GM12875 (cell line): ENCODE measurements around the gene CUEDC2.

ENCODE experiments used
- H3K4me3 ChIP-seq: one replicate; pipeline ENCODE4 v1.5.1; 2011; ENCODE audit warnings: low read depth, low read length, control low read depth
- TF ChIP-seq, protein P1 (sequence below): IDR thresholded peaks from 2 replicates; pipeline ENCODE4 v1.5.1; 2011; ENCODE audit warnings: low read depth, mild to moderate bottlenecking, control low read depth, inconsistent platforms, low read length, moderate library complexity, borderline replicate concordance; ENCODE audit not compliant: insufficient read depth

CUEDC2 gene

DNA sequence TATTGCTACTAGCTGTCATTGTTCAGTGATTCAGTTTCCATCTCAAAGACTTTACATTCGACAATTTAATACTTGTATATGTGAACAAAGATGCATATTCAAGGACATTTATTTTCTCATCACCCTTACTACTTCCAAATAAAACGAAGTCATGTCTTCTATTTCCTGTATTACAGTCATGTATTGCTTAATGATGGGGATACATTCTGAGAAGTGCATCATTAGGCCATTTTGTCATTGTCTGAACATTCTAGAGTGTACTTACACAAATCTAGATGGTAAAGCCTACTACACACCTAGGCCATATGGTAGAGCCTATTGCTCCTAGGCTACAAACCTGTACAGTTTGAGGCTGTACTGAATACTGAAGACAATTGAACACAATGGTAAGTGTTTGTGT, 12.5 kb upstream of the CUEDC2 start:
- H3K4me3 ChIP-seq, result no peak overlapping the region

DNA sequence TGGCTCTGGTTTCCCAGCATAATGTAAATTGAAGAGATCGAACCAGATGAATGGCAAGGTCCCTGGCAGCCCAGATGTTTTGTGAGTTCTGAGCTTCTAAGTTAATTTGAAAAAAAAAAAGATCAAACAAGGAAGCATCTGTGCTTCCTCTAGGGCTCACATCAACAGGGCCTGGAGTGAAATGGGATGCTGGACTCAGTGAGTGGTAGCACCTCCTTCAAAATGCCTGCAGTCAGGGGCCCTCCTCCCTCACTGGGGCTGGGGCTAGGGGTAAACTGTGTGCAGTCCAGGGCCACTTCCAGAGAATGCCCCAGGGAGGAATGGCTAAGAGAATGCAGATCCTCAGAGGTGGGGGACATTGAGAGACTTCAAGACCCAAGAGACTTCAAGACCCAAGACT, 6.0 kb upstream of the CUEDC2 start:
- TF ChIP-seq, protein P1, sequence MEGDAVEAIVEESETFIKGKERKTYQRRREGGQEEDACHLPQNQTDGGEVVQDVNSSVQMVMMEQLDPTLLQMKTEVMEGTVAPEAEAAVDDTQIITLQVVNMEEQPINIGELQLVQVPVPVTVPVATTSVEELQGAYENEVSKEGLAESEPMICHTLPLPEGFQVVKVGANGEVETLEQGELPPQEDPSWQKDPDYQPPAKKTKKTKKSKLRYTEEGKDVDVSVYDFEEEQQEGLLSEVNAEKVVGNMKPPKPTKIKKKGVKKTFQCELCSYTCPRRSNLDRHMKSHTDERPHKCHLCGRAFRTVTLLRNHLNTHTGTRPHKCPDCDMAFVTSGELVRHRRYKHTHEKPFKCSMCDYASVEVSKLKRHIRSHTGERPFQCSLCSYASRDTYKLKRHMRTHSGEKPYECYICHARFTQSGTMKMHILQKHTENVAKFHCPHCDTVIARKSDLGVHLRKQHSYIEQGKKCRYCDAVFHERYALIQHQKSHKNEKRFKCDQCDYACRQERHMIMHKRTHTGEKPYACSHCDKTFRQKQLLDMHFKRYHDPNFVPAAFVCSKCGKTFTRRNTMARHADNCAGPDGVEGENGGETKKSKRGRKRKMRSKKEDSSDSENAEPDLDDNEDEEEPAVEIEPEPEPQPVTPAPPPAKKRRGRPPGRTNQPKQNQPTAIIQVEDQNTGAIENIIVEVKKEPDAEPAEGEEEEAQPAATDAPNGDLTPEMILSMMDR, result no peak
- H3K4me3 ChIP-seq, result no peak overlapping the region

More for the DNA sequence above, 12.5 kb upstream of the CUEDC2 start:
- TF ChIP-seq, protein P1, result no peak

DNA sequence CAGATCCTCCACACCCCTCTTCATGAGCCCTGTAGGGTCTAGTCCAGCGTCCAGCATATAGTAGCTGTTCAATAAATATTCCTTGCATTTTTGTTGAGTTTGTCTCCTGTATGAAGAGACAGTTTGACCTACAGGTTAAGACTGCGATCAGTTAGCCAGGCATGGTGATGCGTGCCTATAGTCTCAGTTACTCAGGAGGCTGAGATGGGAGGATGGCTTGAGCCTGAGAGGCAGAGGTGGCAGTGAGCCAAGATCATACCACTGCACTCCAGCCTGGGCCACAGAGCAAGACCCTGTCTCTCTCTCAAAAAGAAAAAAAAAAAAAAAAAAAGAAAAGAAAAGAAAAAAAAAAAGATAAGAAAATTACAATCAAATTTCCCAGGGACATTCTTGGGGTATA, 5.1 kb upstream of the CUEDC2 start:
- no peak overlapping the region for H3K4me3 ChIP-seq
- TF ChIP-seq, protein P1, result no peak

DNA sequence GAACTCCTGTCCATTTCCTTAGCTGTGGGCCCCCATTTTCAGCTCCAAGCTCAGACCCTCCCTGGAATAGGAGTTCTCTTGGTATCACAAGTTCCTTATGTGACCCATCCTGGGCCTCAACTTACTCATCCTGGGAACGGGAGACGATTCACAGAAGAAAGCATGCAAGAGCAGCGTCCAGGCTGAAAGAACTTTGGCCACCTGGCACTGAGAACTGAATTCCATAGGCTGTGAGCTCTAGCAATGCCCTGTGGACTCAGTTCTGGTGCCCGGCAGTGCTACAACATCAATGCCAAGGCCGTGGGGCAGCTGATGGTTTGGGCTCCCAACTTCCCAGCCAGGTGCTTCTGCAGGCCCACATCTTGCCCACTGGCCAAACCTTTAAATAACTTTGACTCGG, 3.9 kb upstream of the CUEDC2 start:
- no peak overlapping the region for H3K4me3 ChIP-seq
- TF ChIP-seq, protein P1, result no peak

DNA sequence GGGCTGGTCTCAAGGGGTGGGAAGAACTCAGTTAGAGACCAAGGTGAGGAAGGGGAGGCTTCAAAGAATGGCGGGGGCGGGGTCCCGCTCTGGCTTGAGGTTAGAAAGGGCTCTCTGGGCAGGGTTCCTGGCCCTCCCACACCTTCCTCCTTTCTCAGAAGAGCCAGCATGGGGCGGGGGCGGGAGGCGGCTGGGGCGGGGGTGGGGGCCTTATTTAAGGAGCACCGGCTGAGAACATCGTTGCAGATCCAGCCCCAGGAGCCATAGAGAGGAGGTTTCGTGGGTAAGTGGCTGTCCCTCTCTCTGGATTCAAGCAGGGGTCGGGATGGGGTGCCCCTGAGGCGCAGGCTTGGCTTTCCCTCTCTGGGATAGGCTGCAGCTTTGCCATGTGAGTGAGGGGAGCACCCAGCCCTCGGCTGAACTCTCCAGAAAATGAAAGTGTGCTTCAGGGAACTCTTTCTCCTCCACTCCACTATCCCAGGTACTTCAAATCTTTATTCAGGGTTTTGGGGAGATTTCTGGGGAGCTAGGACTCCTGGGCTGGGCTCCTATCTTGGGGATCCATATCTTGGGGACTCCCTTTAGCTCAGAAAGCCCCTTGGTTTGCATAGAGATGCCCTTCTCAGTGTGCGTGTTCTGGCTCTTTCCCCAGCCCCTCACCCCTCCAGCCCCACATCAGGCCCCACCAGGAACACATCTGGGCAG, 3.3 kb upstream of the CUEDC2 start:
- TF ChIP-seq, protein P1, result no peak
- H3K4me3 ChIP-seq, result peak overlapping the region; percentile 36

DNA sequence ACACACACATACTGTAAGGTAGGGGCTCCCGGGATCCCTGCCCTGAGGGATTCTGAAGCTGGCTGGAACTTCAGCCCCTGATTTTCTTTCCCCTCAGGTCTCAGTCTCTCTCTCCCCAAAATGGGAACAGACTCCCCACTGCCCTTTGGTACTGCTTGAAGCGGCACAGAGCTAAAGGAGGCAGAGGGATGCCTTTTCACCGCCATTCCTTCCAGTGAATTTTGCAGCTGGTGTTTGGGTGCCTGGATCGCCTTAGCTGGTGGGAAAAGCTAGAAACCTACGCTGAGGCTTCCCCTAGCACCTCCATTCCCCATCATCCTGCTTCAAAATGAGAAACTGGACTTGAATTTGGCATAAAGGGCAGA, 2.7 kb upstream of the CUEDC2 start:
- peak overlapping the region; percentile 36 for H3K4me3 ChIP-seq
- TF ChIP-seq, protein P1, result no peak

DNA sequence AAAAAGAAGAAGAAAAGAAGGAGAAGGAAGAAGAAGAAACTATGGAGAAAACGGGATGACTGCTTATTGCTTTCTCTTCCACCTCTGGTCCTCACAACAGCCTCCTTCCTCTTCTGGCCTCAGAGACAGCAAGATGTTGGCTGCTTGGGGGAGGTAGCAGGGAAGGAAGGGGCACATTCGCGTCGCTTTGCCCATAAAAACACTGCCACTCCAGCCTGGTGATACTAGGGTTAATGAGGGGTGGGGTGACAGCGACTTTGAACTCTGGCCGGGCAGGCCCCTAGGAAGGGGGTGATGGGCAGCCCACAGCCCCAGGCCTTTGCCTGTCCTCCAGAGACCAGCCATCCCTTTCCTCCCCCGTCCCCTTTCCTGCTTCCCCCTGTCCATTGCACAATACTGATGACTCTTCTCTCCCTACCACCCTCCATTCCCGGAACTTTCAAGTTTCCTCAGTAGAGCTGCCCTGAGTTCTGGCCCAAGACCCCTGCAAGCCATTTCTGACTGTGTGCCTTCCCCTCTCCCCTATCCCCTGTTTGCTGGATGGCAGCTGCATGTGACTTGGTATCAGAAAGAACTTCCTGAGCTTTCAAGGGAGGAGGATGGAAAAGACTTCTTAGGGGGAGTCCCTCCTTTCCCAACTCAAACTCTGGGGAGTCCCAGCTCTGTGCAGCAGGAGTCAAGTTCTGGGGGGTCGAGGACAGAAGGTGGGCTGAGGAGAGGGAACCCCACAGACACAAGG, 2.2 kb upstream of the CUEDC2 start:
- TF ChIP-seq, protein P1, result no peak
- H3K4me3 ChIP-seq, result no peak overlapping the region
